NCI-H82 treated with DMSO at 0.1 percent for 48 hours (cell line): ENCODE measurements around the gene MCM9.
"Not testable (repeated sequence)": the region's sequence is repeated elsewhere in the genome, so short reads cannot be mapped to it uniquely, and the experiment has no call there.

Experiments used
- DNase-seq: peaks from one replicate; lab custom pipeline; 2025; ENCODE audit not compliant: unreplicated experiment; lab: John Stamatoyannopoulos, UW

Gene MCM9

DNA sequence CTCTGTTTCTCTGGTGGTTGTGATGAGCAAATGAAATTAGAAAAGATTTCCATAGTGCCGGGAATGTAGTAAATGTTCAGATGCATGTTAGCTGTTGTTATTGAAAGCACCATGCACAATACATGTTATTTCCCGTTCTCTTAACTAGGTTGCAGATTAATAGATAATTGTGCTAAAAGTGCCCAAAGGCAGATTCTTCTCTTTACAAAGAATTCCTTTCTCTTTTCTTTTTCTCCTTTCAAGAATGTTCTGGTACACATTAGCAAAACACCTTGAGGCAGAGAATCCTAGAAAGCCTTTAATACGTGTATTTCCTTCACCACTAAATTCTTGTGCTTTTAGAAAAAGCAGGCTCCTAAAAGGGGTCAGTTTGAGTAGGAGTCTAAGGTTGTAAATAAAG is 162.1 kb downstream of the MCM9 start:
- DNase-seq = no peak

- DNase-seq = no peak
These were observed 163.7 kb downstream of the MCM9 start for GRCh38 chr6:118771253-118771652.

DNA sequence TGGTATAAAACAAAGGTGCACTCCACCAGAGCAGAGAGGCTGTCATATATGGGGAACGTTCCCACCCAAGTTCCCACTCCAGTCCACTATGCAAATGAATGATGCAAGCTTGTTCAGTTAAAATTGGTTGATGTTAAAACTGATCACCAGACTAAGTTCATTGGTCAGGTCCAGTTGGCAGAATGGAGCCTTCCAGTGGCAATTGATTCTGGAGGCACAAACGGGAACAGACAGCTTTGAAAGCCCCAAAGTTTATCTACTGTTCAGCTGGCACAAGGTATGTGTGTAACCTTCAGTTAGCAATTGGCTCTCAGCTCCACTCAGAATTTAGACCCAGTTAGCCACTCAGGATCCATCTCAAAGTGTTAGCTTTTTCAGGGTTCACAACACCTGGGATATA is 164.1 kb downstream of the MCM9 start:
- DNase-seq = no peak

- DNase-seq = no peak
These were observed 164.7 kb downstream of the MCM9 start for GRCh38 chr6:118770112-118770788.

- DNase-seq = no peak
These were observed 166.0 kb downstream of the MCM9 start for GRCh38 chr6:118768904-118769325.

DNA sequence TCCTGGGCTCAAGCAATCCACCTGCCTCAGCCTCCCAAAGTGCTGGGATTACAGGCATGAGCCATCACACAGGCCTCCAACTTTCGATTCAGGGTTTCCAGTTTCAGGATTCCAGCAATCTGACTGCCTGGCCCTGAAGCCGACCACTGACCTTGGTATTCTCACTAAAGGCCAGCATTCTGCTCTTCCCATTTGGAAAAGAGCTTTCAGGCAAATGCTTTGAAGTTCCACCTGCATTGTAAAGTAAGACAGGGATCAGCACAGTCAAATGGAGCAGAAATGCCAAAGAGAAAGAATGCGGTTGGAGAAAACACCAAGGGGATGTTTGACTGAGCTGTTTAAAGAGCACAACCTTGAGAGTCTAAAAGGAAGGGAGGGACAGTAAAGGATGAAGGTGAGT is 166.5 kb downstream of the MCM9 start:
- no peak for DNase-seq

DNA sequence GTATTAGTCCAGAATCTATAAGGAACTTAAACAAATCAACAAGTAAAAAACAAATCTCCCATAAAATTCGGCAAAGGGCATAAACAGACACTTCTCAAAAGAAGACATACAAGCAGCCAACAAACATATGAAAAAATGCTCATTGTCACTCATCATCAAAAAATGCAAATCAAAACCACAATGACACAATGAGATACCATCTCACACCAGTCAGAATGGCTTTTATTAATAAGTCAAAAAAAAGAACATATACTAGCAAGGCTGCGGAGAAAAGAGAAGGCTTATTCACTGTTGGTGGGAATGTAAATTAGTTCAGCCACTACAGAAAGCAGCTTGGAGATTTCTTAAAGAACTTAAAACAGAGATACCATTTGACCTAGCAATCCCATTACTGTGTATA is 169.6 kb downstream of the MCM9 start:
- DNase-seq = not testable (repeated sequence)

DNA sequence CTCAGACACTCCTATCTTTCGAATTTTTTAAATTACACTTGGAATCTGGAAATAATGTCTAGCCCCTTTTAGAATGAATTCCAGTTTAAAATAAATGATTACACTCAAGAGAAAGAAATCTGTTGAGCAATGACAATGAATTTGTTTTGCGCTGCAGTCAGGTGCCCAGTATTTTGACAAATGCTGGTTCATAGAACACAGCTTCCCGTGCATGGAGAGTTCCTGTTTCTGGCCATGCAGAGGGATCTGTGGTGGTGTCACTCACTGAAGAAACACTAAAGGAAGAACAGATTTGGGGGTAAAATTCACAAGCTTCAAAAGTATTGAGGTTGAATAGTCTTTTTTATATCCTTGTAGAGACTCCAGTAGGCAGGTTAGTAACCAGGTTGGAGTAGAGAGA is 170.2 kb downstream of the MCM9 start:
- DNase-seq = no peak
